HepG2 (cell line): ENCODE measurements around the gene SLC2A10. TPM values are rescaled to one million over a fixed set of nuclear protein-coding genes. Genes with fewer than 3 reads are reported as not detected.

Experiments
- HNRNPLL ChIP-seq: fragments of 200-400 bp; formaldehyde crosslinking; IDR thresholded peaks from 2 replicates; pipeline ENCODE4 v1.6.1; 2017; ENCODE audit warnings: mild to moderate bottlenecking, low read depth, low read length; ENCODE audit not compliant: poor library complexity, severe bottlenecking
- JDP2 ChIP-seq: sonication (generic); formaldehyde crosslinking; IDR thresholded peaks from 2 replicates; pipeline ENCODE4 v1.8.1; 2022; ENCODE audit warnings: missing genetic modification reagents, borderline replicate concordance
- NFKBIZ ChIP-seq: IDR thresholded peaks from 2 replicates; pipeline ENCODE4 v1.6.1; 2018; ENCODE audit warnings: missing genetic modification reagents, missing compliant biosample characterization
- PAX8 ChIP-seq: sonication (generic); formaldehyde crosslinking; IDR thresholded peaks from 2 replicates; pipeline ENCODE4 v1.8.0; 2022; ENCODE audit warnings: mild to moderate bottlenecking, missing genetic modification reagents, borderline replicate concordance
- RFX5 ChIP-seq: IDR thresholded peaks from 2 replicates; pipeline ENCODE4 v1.6.1; 2011; ENCODE audit warnings: low read depth, low read length, improper control_type of control experiment
- RXRA ChIP-seq: sonication (generic); formaldehyde crosslinking; IDR thresholded peaks from 2 replicates; pipeline ENCODE4 v1.5.1; 2020; ENCODE audit warnings: missing genetic modification reagents
- SMAD1 ChIP-seq: sonication (generic); formaldehyde crosslinking; IDR thresholded peaks from 2 replicates; pipeline ENCODE4 v1.4.0; 2020; ENCODE audit warnings: missing genetic modification reagents, low read depth, mild to moderate bottlenecking, borderline replicate concordance
- SUZ12 ChIP-seq: fragments of 150-350 bp; IDR thresholded peaks from 2 replicates; pipeline ENCODE4 v1.6.1; 2014; ENCODE audit warnings: low read depth, low read length
- ZFP36L2 ChIP-seq: sonication (generic); formaldehyde crosslinking; IDR thresholded peaks from 2 replicates; pipeline ENCODE4 v1.4.0; 2020; ENCODE audit warnings: missing genetic modification reagents
- ZNF3 ChIP-seq: IDR thresholded peaks from 2 replicates; pipeline ENCODE4 v1.7.0; 2017; ENCODE audit warnings: inconsistent platforms
- ZNF326 ChIP-seq: sonication (generic); formaldehyde crosslinking; IDR thresholded peaks from 2 replicates; pipeline ENCODE4 v1.4.0; 2020; ENCODE audit warnings: missing genetic modification reagents, borderline replicate concordance
- ZNF331 ChIP-seq: sonication (generic); formaldehyde crosslinking; IDR thresholded peaks from 2 replicates; pipeline ENCODE4 v1.4.0; 2020; ENCODE audit warnings: missing genetic modification reagents
- ZNF333 ChIP-seq: sonication (generic); formaldehyde crosslinking; IDR thresholded peaks from 2 replicates; pipeline ENCODE4 v1.4.0; 2020; ENCODE audit warnings: mild to moderate bottlenecking, missing genetic modification reagents, borderline replicate concordance
- ZNF460 ChIP-seq: sonication (generic); formaldehyde crosslinking; IDR thresholded peaks from 2 replicates; pipeline ENCODE4 v1.5.1; 2020; ENCODE audit warnings: missing genetic modification reagents, mild to moderate bottlenecking, borderline replicate concordance
- ZNF780A ChIP-seq: sonication (generic); formaldehyde crosslinking; IDR thresholded peaks from 2 replicates; pipeline ENCODE4 v1.8.0; 2022; ENCODE audit warnings: mild to moderate bottlenecking, missing genetic modification reagents, moderate library complexity
- polyA plus RNA-seq, 8 experiments: library from polyadenylated mRNA; depleted of rRNA in 3 of 8; stranded (reverse) in 7 of 8; unstranded in 1 of 8; fragments of >200 nt; fragmentation: Illumina TruSeq in 4 of 8; extraction: Trizol in 4 of 8; gene quantifications; 2 replicates each; pipeline versions ENCODE4 v1.2.1 to v1.2.3, GENCODE V29; 2011 to 2016; ENCODE audit warnings: low read depth in 4 of 8, missing spikeins in 1 of 8, mixed read lengths in 1 of 8; ENCODE audit not compliant: insufficient read depth in 1 of 8
- total RNA-seq, 5 experiments: library from RNA; depleted of rRNA; stranded (reverse); fragments of >200 nt; fragmentation: Illumina TruSeq; extraction: Trizol; gene quantifications; 2 replicates each; pipeline ENCODE4 v1.2.3, GENCODE V29; 2016; ENCODE audit warnings: low read depth in 1 of 5
- TF ChIP-seq, protein P1 (sequence below): sonication (generic); formaldehyde crosslinking; IDR thresholded peaks from 2 replicates; pipeline ENCODE4 v1.4.0; 2020; ENCODE audit warnings: missing genetic modification reagents
- TF ChIP-seq, protein P2 (sequence below): sonication (generic); formaldehyde crosslinking; IDR thresholded peaks from 2 replicates; pipeline ENCODE4 v1.4.0; 2020; ENCODE audit warnings: missing genetic modification reagents, borderline replicate concordance
- TF ChIP-seq, protein P3 (sequence below): sonication (generic); formaldehyde crosslinking; IDR thresholded peaks from 2 replicates; pipeline ENCODE4 v1.4.0; 2020; ENCODE audit warnings: mild to moderate bottlenecking, missing genetic modification reagents
- TF ChIP-seq, protein P4 (sequence below): sonication (generic); formaldehyde crosslinking; IDR thresholded peaks from 2 replicates; pipeline ENCODE4 v1.8.0; 2022; ENCODE audit warnings: low read depth, missing genetic modification reagents

SLC2A10 gene
- total and polyA plus RNA-seq, 2 of the 13 experiments (the other 11 are each of a cell fraction or from before 2014, with no cell fraction given): 16.0 to 18.4 TPM

DNA sequence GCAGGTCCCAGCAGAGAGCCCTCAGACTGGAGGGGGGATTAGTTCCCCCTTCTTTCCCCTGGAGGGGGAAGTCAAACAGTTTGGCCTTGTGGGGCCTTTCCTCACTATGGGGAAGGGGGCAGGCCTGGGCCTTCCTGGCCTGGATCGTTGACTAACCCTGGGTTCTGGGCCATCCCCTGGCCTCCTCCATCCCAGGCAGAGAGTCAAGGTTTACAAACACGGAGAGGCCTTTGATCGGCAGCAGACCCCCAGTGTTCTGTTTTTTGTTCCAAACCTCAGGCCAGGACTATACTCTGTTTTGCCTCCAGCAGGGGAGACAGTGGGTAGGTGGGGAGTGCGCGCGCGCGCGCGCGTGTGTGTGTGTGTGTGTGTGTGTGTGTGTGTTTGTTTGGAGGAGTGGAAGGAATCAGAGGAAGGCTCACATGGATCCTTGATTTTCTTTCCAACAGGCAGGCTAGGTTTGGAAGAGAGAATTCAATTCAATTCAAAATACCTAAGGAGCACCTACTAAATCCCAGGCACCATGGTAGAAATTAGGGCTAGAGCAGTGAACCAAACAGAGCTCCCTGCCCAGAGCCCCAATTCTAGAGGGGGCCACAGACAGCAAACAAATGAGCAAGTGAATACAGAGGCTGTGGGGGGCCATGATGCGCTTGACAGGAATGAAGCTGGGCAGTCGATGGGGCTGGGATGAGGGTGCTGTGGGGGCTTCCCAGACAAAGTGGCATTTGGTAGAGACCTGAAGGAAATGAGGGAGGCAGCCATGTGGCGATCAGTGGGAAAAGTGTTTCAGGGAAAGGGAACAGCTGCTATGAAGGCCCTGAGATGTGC, 35.0 kb upstream of the SLC2A10 start (continued):
- no peak for TF ChIP-seq ZNF780A (CRISPR knock-in tag)
- peak; percentile 42 for TF ChIP-seq HNRNPLL
- no peak for TF ChIP-seq SUZ12
- TF ChIP-seq SMAD1 (CRISPR knock-in tag): peak; percentile 21; the same call in 1 of the 2 replicates
- no peak; the same call in 1 of the 2 replicates for TF ChIP-seq JDP2 (CRISPR knock-in tag)
- peak; percentile 69; the same call in 1 of the 2 replicates for TF ChIP-seq ZNF460 (CRISPR knock-in tag)
- TF ChIP-seq, protein P1, sequence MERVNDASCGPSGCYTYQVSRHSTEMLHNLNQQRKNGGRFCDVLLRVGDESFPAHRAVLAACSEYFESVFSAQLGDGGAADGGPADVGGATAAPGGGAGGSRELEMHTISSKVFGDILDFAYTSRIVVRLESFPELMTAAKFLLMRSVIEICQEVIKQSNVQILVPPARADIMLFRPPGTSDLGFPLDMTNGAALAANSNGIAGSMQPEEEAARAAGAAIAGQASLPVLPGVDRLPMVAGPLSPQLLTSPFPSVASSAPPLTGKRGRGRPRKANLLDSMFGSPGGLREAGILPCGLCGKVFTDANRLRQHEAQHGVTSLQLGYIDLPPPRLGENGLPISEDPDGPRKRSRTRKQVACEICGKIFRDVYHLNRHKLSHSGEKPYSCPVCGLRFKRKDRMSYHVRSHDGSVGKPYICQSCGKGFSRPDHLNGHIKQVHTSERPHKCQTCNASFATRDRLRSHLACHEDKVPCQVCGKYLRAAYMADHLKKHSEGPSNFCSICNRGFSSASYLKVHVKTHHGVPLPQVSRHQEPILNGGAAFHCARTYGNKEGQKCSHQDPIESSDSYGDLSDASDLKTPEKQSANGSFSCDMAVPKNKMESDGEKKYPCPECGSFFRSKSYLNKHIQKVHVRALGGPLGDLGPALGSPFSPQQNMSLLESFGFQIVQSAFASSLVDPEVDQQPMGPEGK (CRISPR knock-in tag): peak; percentile 100
- TF ChIP-seq ZNF331 (CRISPR knock-in tag): peak; percentile 98
- TF ChIP-seq ZNF333 (CRISPR knock-in tag): 0 out of 2 replicates have a peak, but pooled peaks have one; percentile 70
- no peak for TF ChIP-seq RFX5
- TF ChIP-seq PAX8 (CRISPR knock-in tag): no peak; the same call in 1 of the 2 replicates
- TF ChIP-seq, protein P2, sequence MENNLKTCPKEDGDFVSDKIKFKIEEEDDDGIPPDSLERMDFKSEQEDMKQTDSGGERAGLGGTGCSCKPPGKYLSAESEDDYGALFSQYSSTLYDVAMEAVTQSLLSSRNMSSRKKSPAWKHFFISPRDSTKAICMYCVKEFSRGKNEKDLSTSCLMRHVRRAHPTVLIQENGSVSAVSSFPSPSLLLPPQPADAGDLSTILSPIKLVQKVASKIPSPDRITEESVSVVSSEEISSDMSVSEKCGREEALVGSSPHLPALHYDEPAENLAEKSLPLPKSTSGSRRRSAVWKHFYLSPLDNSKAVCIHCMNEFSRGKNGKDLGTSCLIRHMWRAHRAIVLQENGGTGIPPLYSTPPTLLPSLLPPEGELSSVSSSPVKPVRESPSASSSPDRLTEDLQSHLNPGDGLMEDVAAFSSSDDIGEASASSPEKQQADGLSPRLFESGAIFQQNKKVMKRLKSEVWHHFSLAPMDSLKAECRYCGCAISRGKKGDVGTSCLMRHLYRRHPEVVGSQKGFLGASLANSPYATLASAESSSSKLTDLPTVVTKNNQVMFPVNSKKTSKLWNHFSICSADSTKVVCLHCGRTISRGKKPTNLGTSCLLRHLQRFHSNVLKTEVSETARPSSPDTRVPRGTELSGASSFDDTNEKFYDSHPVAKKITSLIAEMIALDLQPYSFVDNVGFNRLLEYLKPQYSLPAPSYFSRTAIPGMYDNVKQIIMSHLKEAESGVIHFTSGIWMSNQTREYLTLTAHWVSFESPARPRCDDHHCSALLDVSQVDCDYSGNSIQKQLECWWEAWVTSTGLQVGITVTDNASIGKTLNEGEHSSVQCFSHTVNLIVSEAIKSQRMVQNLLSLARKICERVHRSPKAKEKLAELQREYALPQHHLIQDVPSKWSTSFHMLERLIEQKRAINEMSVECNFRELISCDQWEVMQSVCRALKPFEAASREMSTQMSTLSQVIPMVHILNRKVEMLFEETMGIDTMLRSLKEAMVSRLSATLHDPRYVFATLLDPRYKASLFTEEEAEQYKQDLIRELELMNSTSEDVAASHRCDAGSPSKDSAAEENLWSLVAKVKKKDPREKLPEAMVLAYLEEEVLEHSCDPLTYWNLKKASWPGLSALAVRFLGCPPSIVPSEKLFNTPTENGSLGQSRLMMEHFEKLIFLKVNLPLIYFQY (CRISPR knock-in tag): peak; percentile 90
- TF ChIP-seq, protein P3, sequence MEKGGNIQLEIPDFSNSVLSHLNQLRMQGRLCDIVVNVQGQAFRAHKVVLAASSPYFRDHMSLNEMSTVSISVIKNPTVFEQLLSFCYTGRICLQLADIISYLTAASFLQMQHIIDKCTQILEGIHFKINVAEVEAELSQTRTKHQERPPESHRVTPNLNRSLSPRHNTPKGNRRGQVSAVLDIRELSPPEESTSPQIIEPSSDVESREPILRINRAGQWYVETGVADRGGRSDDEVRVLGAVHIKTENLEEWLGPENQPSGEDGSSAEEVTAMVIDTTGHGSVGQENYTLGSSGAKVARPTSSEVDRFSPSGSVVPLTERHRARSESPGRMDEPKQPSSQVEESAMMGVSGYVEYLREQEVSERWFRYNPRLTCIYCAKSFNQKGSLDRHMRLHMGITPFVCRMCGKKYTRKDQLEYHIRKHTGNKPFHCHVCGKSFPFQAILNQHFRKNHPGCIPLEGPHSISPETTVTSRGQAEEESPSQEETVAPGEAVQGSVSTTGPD: peak; percentile 77
- TF ChIP-seq NFKBIZ (CRISPR knock-in tag): peak; percentile 47; the same call in 1 of the 2 replicates
- TF ChIP-seq, protein P4, sequence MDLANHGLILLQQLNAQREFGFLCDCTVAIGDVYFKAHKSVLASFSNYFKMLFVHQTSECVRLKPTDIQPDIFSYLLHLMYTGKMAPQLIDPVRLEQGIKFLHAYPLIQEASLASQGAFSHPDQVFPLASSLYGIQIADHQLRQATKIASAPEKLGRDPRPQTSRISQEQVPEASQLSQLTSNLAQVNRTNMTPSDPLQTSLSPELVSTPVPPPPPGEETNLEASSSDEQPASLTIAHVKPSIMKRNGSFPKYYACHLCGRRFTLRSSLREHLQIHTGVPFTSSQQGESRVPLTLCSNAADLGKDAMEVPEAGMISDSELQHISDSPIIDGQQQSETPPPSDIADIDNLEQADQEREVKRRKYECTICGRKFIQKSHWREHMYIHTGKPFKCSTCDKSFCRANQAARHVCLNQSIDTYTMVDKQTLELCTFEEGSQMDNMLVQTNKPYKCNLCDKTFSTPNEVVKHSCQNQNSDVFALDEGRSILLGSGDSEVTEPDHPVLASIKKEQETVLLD (CRISPR knock-in tag): no peak
- TF ChIP-seq RXRA (CRISPR knock-in tag): peak; percentile 96
- TF ChIP-seq ZNF326: no peak
- TF ChIP-seq ZFP36L2 (CRISPR knock-in tag): no peak
- no peak for TF ChIP-seq ZNF3 (CRISPR knock-in tag)
